ENCODE results near the gene UFC1. TPM values are rescaled to one million over a fixed set of nuclear protein-coding genes. Genes with fewer than 3 reads are reported as not detected.

Gene UFC1
- 90.9 and 113 TPM in 2 replicates for total RNA-seq

DNA sequence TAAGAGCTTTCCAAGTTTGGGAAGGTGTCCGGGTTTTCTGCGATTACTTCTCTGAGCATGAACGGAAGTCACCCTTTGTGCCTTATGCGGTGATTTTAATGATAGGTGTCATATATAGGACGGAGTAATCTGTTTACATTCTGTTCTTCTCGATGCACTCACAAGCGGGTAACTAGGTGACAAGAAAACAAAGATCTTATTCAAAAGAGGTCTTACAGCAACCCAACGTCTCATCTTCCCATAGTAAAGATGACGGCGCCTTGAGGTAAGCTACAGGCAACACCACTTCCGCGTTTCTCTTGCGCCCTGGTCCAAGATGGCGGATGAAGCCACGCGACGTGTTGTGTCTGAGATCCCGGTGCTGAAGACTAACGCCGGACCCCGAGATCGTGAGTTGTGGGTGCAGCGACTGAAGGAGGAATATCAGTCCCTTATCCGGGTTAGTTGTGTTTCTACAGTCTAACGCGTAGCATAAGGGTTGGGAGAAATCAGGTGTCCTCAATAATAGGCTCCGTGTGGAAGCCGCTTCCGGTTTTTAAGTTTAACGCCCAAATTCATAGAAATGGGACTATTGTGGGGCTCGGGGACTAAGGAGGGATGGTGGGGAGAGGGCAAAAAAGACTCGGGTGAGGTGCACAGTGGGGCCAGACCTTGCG is at the start of gene UFC1:
Gene UFC1 (plus strand): TSS at position 297 of the 656 bp plus-strand sequence. CDS start 20 bp downstream, at position 317.

GRCh38 chr1:161117759-161118581 is 35.8 kb upstream of the UFC1 start, which contains the start of the genes NIT1 and PFDN2:
TSS of gene NIT1 (plus strand) at chr1:161118105. CDS start at chr1:161118177, 72 bp downstream.
TSS of gene PFDN2 (minus strand) at chr1:161118037. CDS start at chr1:161118026, 11 bp downstream.

GRCh38 chr1:161132410-161133219 is 21.2 kb upstream of the UFC1 start, which contains the start of gene DEDD:
TSS of gene DEDD (minus strand) at chr1:161132667. CDS start at chr1:161124462, 8,205 bp downstream.

GRCh38 chr1:161159087-161159912 is 5.5 kb downstream of the UFC1 start, which contains the start of gene USP21:
TSS of gene USP21 (plus strand) at chr1:161159500. CDS start at chr1:161160641, 1,141 bp downstream.

DNA sequence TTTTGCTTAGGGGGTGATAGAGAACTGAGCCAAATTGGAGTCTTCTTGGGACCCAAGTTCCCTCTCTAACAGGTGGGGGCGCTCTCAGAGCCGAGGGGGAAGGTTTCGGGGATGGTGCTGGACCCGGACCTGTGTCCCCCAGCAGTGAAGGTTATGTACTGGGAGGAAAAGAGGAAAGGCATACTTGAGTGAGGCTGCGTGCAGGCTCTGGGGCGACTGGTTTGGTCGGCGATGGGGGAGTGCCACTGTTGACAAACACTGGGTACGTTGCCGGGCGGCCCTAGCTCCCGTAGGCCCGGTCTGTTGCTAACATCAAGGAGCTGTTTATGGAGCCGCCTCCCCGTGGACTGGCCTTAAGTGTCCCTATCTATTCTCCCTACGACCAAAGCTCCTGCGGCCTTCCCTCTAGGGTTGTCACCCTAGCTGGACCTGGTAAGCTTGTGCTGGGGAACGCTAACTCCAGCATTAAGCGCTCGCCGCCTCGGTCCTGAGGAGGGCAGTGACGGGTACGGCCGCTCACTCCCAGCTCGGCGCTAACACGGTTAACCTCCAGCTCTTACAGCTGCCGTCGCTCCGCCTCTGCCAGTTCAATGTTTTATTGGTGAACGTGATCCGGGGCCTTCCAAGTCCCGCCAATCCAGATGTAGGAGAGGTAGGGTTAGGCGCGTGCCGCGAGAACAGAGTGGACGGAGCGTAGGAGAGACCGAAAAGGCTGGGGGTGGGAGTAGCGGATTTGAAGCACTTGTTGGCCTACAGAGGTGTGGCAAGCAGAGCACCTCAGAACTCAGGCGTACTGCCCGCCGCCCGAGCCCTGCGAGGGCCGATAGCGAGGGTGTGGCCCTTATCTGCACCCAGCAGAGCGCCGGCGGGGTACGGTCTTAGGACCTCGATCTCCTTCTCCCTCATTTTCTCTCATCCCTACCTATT is 12.2 kb downstream of the UFC1 start, which contains the start of gene PPOX:
Gene PPOX (plus strand): TSS at position 685 of the 927 bp plus-strand sequence. CDS start 422 bp downstream, outside the sequence.

DNA sequence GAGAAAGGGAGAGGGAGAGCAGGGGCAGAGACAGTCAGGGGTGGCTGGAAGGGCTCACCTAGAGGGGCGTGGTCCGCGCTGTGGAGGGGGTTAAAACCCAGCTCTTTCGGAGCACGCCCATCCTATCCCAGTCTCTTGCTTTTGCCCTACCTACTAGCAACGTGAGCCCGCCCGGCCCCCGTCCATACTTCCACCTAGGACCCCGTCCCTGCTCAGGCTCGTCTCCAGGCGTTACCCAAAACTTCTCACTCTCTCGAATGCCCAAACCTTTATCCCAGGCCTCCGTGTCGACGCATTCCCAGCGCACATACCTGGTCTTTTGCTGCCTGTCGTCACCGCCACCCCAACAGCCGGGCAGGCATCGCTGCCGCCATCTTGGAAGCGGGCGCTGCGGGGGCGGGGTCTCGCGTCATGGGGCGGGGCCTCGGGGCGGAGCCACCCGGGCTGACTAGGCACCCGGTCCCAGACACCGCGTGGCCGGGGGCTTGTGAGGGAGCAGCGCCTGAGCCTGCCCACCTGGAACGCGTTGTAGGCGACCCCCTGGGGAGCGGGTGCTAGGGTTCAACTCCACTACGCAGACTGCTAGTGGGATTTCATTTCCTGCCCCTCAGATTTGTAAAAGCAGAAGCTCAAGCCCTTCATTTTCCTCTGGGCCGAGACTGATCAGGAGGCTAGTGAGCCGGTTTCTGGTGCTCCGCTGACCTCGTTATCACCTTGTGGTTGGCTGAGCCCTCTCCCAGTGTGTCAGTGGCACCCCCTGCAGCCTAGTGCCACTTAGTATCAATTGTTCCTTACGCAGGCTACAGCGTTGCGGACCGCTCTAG is 23.5 kb downstream of the UFC1 start, which contains the start of gene B4GALT3:
Gene B4GALT3 (minus strand): TSS at position 396 of the 824 bp plus-strand sequence. CDS start 1,447 bp downstream, outside the sequence.

GRCh38 chr1:161198897-161199431 is 45.2 kb downstream of the UFC1 start, which contains the start of gene ADAMTS4:
TSS of gene ADAMTS4 (minus strand) at chr1:161199054. CDS start at chr1:161198627, 427 bp downstream.

DNA sequence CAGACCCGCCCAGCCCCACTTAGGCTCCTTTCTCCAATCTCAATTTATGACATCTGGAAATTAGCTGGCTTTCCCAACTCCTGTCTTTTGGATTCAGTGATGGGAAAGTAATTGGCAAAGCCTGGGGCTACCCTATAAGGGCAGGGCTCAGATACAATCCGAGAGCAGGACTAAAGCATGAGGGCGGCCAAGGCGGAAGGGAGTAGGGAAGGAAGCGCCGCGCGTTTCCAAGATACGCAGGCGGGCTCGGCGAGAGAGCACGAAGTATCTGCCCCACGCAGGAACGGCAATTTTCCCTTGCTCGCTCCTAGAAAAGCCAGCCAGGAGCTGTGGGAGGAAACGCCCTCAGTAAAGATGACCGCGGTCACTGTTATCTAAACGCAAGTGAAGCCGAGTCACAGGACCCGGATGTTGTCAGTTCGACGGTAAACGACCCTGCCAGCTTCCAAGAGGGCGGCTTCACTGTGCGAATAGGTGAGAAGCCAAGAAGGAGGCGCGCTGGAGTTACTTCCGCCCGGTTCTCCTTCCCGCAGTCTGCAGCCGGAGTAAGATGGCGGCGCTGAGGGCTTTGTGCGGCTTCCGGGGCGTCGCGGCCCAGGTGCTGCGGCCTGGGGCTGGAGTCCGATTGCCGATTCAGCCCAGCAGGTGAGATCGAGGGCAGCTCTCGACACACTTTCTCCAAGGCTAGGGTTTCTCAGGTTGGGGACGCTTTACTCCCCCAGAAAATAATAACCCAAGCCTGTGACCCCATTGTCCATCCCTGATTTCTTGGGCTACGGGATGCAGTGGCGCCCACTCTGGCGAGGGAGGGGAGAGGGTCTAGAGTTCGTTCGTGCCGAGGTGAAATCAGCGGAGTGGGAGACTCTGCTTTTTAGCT is 48.3 kb downstream of the UFC1 start, which contains the start of gene NDUFS2:
Gene NDUFS2 (plus strand): TSS at position 532 of the 877 bp plus-strand sequence. CDS start 19 bp downstream, at position 551.

Other genes with a start within 250 kb of the UFC1 start
- not detected in 2 replicates for gene ITLN2, start 199.2 kb upstream of the UFC1 start, total RNA-seq
- 0.53 and 0.86 TPM in 2 replicates for gene F11R, start 132.8 kb upstream of the UFC1 start, total RNA-seq
- gene TSTD1, start 115.0 kb upstream of the UFC1 start, total RNA-seq = 0.86 and 2.5 TPM in 2 replicates
- 65.7 and 69.8 TPM in 2 replicates for gene USF1, start 108.0 kb upstream of the UFC1 start, total RNA-seq
- not detected in 2 replicates for gene ARHGAP30, start 84.1 kb upstream of the UFC1 start, total RNA-seq
- gene NECTIN4, start 64.4 kb upstream of the UFC1 start, total RNA-seq = under 0.01 and 1.4 TPM in 2 replicates
- 2.5 and 4.0 TPM in 2 replicates for gene KLHDC9, start 55.6 kb upstream of the UFC1 start, total RNA-seq
- gene PFDN2, start 35.9 kb upstream of the UFC1 start, total RNA-seq = 36.3 and 83.5 TPM in 2 replicates
- gene NIT1, start 35.9 kb upstream of the UFC1 start, total RNA-seq = 43.8 and 61.1 TPM in 2 replicates
- 31.4 and 31.9 TPM in 2 replicates for gene DEDD, start 21.3 kb upstream of the UFC1 start, total RNA-seq
- gene USP21, start 5.5 kb downstream of the UFC1 start, total RNA-seq = 8.1 and 12.2 TPM in 2 replicates
- gene PPOX, start 12.4 kb downstream of the UFC1 start, total RNA-seq = 12.4 and 32.0 TPM in 2 replicates
- 36.0 and 42.1 TPM in 2 replicates for gene B4GALT3, start 23.5 kb downstream of the UFC1 start, total RNA-seq
- 9.5 and 14.5 TPM in 2 replicates for gene ADAMTS4, start 45.1 kb downstream of the UFC1 start, total RNA-seq
- gene NDUFS2, start 48.4 kb downstream of the UFC1 start, total RNA-seq = 134 and 138 TPM in 2 replicates
- gene FCER1G, start 61.3 kb downstream of the UFC1 start, total RNA-seq = not detected in 2 replicates
- not detected in 2 replicates for gene APOA2, start 69.7 kb downstream of the UFC1 start, total RNA-seq
- 11.9 and 16.4 TPM in 2 replicates for gene TOMM40L, start 72.1 kb downstream of the UFC1 start, total RNA-seq
- not detected in 2 replicates for gene NR1I3, start 84.2 kb downstream of the UFC1 start, total RNA-seq
- gene PCP4L1, start 104.8 kb downstream of the UFC1 start, total RNA-seq = not detected in 2 replicates
- gene MPZ, start 156.0 kb downstream of the UFC1 start, total RNA-seq = 3.5 and 20.9 TPM in 2 replicates
- 41.8 and 122 TPM in 2 replicates for gene SDHC, start 160.4 kb downstream of the UFC1 start, total RNA-seq
- gene CFAP126, start 213.9 kb downstream of the UFC1 start, total RNA-seq = not detected in 2 replicates

Data from myometrial cell (primary cell).